Stimulated activated naive CD8-positive, alpha-beta T cell treated with anti-CD3 and anti-CD28 coated beads, Interleukin-15, Interleukin-2, amounts not matched to agents 100 U/mL and 50 U/mL, for 24 hours (primary cell): Measurements from ENCODE around the gene TVP23C.
"Not testable (repeated sequence)": the region's sequence is repeated elsewhere in the genome, so short reads cannot be mapped to it uniquely, and the experiment has no call there.

Experiments used
- ATAC-seq: fragments of 150-1000 bp; cut with Tn5 transposase; one replicate; pipeline ENCODE4 v1.10.0; 2021
- DNase-seq: peaks from one replicate; pipeline ENCODE4 v3.0.0; 2021

The TVP23C gene

DNA sequence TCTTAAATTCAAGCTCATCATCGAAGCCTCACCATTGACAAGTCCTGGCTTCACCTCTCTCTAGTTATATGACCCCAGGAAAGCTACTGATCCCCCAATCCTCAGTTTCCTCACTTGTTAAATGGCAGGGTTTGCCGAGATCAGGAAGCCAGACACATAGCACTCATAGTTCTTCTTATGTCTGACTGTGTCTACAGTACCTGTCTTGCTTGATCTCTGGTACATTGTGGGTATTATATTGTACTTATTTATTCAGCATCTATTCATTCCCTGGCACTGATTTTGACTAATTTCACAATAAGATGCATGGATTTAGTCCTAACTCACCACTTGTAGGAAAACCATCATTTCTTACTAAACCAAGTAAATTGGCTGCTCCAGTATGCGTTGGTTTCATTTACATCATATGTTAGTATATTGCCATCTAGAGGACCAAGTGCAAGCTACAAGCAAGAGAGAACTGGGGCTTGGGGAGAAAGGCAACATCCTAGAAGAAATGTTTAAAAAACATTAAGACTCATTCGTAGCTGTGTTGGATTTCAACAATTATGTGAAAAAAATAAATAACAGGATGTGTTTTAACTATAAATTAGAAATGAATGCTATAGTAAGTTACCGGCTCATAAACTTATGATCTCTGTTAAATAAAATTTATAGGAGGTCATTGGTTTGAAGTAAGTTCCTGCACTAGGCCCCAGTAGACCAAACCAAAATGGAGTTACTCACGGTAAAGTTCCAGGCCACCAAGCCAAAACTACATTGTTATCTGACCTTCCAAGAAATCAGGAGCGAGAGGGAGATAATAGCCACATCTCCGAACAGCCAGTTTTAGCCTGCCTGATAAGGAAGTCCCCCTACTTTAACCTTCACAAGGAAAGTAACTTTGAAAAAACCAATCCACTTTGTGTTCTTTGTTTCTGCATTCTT is 36.7 kb downstream of the TVP23C start:
- ATAC-seq, result peak; percentile 59
- not testable (repeated sequence) for DNase-seq

DNA sequence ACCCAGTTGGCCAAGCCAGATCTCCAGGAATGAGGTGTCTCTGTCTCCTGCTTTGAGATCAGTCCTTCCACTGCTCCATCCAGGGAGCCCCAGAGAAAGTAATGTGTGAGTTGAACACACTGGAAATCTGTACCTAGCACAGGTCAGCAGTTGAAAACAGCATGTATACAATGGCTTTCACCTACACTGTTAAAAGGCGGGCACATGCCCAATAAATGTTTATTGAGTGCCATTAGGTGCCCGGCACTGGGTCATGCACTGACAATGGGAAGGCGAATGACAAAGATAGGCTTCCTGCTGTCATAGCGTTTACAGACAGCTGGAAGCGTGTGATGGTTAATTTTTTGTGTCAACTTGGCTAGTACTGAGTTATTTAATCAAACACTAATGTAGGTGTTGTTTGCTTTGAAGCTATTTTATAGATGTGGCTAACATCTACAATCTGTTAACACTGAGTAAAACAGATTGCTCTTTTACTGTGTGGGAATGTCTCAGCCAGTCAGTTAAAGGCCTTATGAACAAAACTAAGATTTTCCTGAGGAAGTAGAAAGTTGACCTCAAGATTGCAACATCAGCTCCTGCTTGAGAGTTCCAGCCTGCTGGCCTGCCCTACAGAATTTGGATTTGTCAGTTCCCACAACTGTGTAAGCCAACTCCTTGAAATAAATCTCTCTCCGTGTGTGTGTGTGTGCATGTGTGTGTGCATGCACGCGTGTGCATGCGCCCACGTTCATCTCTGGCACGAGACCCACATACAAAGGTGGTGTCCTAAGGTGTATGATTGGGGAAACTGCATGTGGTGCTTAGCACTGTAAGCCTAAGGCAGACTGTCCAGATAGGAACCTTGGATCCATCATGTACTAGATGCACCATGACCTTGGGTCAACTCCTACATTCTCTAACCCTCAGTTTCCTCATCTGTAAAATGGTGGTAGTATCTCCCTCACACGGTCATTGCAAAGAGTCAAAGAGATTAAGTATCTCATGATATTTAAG is 38.0 kb downstream of the TVP23C start:
- ATAC-seq, DNase-seq: not testable (repeated sequence)

DNA sequence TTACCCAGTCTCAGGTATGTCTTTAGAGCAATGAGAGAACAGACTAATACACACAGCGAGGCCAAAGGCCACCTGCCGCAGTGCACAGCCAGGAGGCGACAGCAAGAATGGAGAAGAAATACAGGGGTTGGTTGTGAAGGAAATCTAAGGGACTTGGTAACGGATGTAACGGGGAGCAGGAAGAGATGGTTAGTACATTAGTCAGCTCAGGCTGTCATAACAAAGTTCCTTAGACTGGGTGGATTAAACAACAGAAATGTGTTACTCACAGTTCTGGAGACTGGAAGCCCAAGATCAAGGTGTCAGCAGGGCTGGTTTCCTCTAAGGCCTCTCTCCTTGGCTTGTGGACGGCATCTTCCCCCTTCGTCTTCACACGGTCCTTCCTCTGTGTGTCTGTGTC is 47.1 kb downstream of the TVP23C start:
- no peak for DNase-seq
- ATAC-seq, result no peak

DNA sequence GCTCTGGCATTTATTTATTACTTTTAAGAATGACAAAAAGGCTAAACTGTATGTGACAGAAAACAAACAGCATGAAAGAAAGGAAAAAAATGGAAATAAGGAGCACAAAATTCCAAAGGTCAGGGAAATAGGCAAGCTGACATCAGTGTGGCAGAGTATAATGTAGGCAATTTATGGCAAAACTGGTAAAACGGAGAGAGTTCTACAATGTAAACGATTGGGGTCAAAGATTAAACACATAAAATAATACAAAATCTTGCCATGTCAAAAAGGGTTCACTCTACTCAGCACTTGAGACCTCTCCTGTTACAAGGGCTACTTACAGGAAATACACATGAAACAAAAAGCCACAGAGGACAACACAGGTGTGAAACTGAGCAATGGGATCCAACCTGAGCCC is 48.8 kb downstream of the TVP23C start:
- ATAC-seq, result no peak

DNA sequence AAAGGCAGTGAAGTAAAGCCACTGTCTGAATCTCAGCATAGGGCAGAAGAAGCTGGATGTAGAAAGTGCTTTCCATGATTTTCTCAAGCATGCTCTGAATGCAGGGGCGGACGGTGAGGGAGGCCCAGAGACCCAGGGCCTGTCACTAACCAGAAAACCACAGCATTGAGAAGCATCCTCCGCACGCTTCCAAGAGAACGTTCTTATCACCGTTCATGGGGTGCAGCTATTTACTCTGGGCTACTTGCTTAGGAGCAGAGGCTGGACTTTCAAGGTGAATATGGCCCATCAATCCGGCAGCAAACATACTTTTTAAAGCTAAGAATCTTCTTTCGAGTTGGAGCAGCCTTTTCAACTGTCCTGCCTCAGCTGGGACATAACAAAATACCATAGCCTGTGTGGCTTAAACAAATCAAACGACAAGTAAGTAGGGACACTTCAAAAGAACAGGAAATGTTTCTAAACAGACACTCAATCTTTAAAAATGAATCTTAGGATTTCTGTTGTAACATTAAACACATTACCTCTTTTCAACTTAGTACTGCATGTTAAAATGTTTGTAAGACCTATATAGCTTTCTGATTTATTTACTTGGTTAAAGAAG is 49.3 kb downstream of the TVP23C start:
- DNase-seq (no peak), ATAC-seq (no peak)

More for the DNA sequence above, 48.8 kb downstream of the TVP23C start:
- DNase-seq, result no peak

DNA sequence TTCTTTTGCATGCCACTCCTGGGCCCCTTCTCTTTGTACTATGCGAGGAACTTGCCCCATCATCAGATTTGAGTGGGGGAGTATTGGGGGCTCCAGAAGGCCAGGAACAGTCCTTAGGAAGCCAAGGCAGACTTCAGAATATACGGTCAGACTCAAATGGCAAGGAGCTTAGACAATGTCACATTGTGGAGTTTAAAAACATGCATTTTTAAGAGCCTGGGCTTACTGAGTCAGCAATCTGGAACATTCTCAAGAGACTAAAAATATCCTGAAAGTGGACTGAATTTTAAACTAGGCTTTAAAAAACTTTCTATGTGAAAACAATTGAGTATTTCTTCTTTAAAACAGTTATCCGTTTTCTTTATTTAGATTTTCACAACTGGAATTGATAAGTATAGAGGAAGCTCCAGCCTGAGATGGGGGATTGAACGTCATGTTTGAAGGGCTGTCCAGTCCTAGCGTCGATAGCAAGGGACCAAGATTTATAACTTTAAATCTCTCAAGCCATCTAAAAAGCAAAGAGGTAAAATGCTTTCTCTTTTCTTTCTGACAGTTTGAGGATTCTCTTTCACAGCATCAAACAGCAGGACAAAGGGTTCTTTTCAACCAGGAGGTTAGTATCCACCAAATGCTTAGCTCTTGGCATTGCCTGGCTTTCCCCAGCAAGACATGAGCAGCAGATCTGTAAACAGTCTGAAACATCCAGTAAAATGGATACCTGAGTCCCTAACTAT is 50.1 kb downstream of the TVP23C start:
- DNase-seq (no peak), ATAC-seq (no peak)

DNA sequence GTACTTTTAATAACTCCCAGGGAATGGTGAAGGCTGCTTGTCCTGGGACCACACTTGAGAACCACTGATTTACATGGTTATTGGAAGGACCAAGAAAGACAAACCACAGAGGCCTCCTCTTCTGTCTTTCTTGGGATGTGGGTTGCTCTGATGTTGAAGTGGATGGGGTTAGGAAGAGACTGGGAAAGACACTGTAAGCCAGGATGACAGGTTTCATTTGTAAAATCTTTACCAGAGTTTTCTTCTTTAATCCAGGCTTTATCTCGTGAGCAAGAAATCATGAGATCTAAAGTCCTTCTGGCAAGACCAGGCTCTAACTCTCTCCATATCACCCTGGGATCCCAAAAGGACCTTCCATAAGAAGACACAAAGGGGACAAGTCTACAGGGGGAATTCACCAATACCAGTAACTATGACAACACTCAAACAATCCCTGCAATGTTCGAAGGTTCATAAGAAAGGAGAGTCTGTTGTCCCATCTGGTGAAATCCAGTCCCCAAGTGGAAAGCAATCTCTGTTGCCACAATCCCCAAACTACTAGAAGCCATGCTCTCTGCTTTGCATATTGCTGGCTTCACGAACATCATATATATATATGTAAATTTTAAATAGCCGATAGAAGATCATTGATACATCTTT is 51.1 kb downstream of the TVP23C start:
- DNase-seq (no peak), ATAC-seq (no peak)

DNA sequence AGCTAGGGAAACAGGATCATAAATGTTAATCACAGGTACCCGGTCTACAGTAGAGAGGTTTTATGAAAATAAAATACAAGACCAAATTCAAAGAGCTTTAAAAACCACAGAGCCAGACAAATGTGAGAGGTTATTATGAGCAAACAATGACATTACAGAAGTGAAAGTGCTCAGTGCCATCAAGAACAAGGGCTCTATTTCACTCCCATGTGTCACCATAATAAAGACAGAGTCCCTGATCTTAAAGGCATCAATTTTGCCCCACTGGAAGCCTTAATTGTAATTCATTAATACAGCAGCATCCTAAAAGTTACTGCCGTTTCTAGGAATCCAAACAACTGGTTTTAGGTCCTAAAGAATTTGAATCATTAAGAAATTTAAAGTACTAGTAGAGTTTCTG is 52.1 kb downstream of the TVP23C start:
- no peak for DNase-seq

DNA sequence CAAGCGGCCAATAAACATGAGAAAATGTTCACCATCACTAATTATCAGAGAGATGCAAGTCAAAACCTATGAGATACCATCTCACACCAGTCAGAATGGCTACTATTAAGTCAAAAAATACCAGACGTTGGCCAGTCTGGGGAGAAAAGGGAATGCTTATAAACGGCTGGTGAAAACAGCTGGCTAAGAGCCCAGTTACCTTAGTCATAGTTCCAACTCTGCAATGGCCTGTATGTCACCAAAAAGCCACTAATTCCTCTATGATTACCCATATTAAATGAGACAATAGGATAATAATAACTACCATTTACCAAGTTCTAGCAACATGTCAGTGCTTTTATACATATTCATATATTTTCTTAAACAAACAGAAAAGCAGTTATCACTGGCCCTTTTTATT is 52.9 kb downstream of the TVP23C start:
- DNase-seq, result no peak
- no peak for ATAC-seq

More for the DNA sequence above, 52.1 kb downstream of the TVP23C start:
- ATAC-seq, result no peak

DNA sequence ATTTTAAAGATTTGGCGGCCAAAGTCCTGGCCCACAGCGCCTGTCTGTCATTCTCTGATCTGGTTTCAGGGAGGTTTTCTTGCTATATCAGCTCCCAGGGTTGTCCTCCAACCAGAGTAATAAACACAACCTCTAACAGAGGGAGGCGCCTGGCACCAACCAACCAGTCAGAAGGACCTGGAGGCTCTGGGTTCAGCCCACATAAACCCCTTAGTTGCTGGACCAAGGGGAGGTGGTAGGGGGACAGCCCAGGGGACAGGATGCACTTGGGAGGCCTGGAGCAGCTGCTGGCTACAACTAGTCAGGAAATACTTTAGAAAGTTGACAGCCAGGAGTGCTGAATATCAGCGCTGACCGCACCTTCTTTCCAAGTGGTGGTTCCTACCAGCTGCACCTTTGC is 54.2 kb downstream of the TVP23C start:
- DNase-seq (no peak), ATAC-seq (no peak)

DNA sequence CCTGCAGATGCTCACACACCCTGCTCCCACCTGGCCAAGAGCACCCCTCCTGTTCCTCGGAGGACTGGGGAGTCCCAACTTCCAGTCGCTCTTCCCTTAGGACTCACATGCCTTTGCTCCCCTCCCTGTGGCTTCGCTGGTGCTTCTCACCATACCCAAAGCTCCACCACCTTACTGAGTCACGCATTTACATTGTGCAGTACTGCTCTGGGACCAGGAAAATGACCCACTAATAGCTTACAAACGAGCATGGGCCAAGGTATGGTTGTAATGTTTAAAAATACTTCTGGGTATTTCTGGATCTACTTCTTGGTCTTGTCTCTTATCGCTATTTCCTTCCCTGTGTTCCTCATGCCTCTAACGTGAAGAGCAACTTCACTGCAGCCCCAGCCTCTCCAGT is 54.8 kb downstream of the TVP23C start:
- no peak for ATAC-seq

DNA sequence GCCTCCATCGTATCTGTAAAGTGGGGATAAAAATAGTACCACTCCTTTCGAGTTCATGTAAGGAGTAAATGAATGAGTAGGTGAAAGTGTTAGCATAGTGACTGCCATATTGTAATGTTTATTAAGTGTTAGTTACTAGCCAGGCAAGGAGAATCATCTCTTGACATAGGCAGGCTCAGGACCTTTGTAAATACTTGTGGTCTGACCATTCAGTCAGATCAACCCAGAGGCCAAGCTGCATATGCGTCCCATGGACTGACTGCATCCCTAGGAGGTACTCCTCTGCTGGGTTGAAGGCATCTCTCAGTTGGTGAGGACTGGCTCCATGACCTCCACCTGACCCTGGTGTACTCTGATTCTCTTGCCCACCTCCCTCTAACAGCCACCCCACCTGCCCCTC is 55.4 kb downstream of the TVP23C start:
- DNase-seq (no peak), ATAC-seq (no peak)

More for the DNA sequence above, 54.8 kb downstream of the TVP23C start:
- DNase-seq, result no peak

DNA sequence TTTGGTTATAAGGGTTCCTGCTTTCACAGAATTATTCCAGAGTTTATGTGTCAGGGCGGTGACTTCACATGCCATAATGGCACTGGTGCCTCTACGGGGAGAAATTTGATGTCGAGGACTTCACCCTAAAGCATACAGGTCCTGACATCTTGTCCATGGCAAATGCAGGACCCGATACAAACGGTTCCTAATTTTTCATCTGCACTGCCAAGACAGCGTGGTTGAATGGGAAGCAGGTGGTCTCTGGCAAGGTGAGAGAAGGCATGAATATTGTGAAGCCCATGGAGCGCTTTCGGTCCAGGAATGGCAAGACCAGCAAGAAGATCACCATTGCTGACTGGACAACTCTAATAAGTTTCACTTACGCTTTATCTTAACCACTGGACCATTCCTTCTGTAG is 56.3 kb downstream of the TVP23C start:
- no peak for DNase-seq
- ATAC-seq, result no peak

DNA sequence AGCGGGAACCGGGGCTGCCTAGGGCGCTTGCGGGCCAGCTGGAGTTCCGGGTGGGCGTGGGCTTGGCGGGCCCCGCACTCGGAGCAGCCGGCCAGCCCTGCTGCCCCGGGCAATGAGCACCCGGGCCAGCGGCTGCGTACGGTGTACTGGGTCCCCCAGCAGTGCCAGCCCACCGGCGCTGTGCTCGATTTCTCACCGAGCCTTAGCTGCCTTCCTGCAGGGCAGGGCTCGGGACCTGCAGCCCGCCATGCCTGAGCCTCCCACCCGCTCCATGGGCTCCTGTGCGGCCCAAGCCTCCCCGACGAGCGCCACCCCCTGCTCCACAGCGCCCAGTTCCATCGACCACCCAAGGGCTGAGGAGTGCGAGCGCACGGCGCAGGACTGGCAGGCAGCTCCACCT is 57.6 kb downstream of the TVP23C start:
- not testable (repeated sequence) for DNase-seq, ATAC-seq

DNA sequence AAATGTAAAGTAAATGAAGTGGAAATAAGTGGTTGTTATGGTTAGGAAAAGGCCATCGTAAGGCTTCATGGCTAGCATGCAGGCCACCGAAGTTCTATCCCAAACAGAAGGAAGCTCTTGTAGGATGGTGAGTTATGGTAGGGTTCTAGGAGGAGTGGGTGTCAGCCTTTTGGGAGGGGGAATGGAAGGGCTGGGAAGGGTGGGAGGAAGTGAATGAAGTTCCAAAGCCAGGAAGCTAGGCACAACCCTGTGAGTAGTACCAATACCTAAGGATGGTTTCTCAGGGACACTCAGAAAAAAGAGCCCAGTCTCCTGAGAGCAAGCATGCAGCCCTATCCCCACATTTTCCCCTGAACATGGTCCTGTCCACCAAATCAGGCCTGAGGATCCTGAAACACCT is 59.6 kb downstream of the TVP23C start:
- DNase-seq, result no peak

DNA sequence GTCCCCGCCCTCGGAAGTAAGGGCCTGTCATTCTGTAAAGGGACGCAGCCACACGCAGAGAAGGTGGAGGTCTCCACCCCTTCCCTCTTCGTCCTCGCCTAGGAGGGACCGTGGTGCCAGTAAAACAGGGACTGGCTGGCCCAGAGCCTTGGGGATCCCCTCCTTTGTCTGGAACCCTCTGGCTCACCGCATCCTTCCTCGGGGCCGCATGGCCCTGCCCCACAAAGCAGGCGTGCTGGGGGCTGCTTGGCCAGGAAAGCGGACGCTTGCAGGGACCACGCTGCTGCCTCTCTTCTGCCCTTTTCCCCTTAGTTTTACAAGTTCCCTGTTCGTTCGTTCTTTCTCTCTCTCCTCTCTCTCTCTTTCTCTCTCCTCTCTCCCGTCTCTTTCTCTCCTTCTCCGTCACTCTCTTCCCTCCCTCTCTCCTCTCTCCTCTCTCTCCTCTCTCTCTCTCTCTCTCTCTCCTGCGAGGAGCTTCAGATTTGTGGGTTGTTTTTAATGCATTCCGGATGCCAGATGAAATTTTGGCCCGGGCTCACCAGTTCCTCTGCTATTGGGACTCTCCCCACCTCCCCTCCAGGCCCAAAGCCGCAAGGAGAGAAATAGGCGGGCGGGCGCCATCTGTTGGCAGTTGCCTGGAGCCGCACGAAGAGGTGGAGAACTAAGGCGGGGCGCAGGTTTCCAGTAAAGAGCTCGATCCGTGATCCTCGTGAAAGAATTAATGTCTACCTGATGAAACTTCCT is 60.7 kb downstream of the TVP23C start:
- DNase-seq, result peak; percentile 84
- ATAC-seq, result peak; percentile 90

More for the DNA sequence above, 59.6 kb downstream of the TVP23C start:
- ATAC-seq, result no peak

DNA sequence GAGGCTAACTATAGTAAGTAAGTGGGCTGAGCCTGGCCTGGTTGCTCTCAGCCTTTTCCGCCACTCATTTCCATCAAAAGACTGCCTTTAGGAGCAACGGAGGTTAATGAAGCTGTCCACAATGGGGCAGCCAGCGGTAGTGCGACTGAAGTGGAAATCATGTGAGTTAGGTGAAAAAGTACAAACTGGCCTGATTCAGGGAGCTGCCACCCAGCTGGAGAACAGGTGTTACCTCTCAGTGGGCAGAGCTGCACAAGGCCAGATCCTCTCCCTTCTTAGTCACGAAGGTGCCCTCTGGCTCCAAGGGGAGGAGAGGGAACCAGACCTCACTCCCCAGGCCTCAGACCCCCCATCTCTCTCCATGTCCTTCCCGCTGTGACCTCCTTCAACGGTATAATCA is 61.5 kb downstream of the TVP23C start:
- DNase-seq (no peak), ATAC-seq (no peak)

DNA sequence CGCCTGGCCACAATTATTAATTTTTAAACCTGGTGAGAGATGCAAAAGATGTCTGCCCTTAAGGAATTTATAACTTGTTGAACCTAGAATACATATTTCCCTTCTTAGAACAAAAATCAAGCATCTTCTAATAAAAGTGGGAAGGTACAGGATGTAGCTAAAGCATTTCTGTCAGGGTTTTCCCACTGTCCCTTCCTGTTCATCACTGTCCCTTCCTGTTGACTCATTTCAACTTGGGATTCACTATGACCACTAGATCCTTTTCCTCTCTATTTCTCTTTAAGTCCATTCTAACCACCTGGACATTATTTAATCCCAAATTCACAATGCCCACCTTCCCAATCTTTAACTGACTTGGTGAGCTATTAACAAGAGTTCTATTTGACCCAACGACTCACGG is 62.0 kb downstream of the TVP23C start:
- DNase-seq, result no peak
- no peak for ATAC-seq

DNA sequence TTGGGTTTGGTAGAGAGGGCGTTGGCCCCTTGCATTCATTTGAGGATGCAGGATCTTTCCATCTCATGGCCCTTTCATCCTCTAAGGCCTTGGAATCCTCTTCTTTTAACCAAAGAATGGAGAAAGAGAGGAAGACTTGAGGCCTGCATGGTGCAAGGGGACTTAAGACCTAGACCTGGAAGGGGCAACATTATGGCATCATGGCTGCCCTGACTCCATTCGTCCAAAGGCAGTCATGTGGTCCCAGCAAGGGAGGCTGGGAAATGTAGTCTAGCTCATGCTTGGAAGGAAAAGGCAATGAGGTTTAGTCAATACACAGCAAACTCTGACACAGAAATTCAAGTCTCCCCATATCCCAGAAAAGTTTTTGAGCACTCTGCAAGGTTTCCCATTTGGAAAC is 65.2 kb downstream of the TVP23C start:
- DNase-seq (no peak), ATAC-seq (no peak)
